CD4-positive, alpha-beta T cell (primary cell): ENCODE data around the gene NOS1AP. TPM values are rescaled to one million over a fixed set of nuclear protein-coding genes. Genes with fewer than 3 reads are reported as not detected.

Source experiments
- ATAC-seq: fragments of 200-7000 bp; cut with Tn5 transposase; one replicate; pipeline ENCODE4 v1.10.0; 2022; ENCODE audit warnings: mild to moderate bottlenecking; ENCODE audit not compliant: poor library complexity
- CTCF ChIA-PET: fragments of 350-600 bp; sonication (Branson Sonifier 250); formaldehyde crosslinking; loops from one replicate; lab custom pipeline; 2021; ENCODE audit warnings: antibody characterized with exemption, inconsistent platforms; lab: Charles Lee
- POLR2A ChIA-PET: fragments of 350-600 bp; sonication (Branson Sonifier 250); formaldehyde crosslinking; loops from one replicate; lab custom pipeline; 2021; ENCODE audit warnings: antibody characterized with exemption, inconsistent platforms; lab: Charles Lee
- DNase-seq, 14 experiments: peaks; one replicate each; pipeline ENCODE4 v3.0.0-alpha.2; 2013 to 2020; ENCODE audit warnings: mixed read lengths in 2 of 14
- H3K27ac ChIP-seq, 2 donors: one replicate each; pipeline versions ENCODE4 v1.5.1 to v1.7.0; 2013; ENCODE audit warnings: low read length in 2 of 2, low read depth in 1 of 2, mild to moderate bottlenecking in 1 of 2
- H3K27me3 ChIP-seq, 2 experiments: 1 replicate in 1 of 2; 2 replicates in 1 of 2; pipeline versions ENCODE4 v1.6.1 to v1.7.0; 2013; ENCODE audit warnings: low read length in 2 of 2, control low read depth in 1 of 2, mild to moderate bottlenecking in 1 of 2, moderate library complexity in 1 of 2; ENCODE audit not compliant: insufficient read depth in 2 of 2, control insufficient read depth in 1 of 2
- H3K36me3 ChIP-seq: one replicate; pipeline ENCODE4 v1.6.1; 2013; ENCODE audit warnings: low read length, control low read depth; ENCODE audit not compliant: insufficient read depth
- H3K4me1 ChIP-seq: one replicate; pipeline ENCODE4 v1.6.1; 2013; ENCODE audit warnings: low read length, control low read depth; ENCODE audit not compliant: insufficient read depth
- H3K4me3 ChIP-seq: one replicate; pipeline ENCODE4 v1.5.1; 2013; ENCODE audit warnings: mild to moderate bottlenecking, low read length, moderate library complexity
- H3K9me3 ChIP-seq, 2 experiments: 1 replicate in 1 of 2; 2 replicates in 1 of 2; pipeline versions ENCODE4 v1.6.1 to v1.7.0; 2013; ENCODE audit warnings: low read length in 2 of 2, mild to moderate bottlenecking in 2 of 2, control low read depth in 1 of 2, moderate library complexity in 1 of 2; ENCODE audit not compliant: control insufficient read depth in 1 of 2, insufficient read depth in 1 of 2
- H3K27ac Mint-ChIP-seq: one replicate; pipeline ENCODE4 v1.8.0; 2020; ENCODE audit warnings: mixed read lengths
- H3K27me3 Mint-ChIP-seq: one replicate; pipeline ENCODE4 v1.8.0; 2021; ENCODE audit warnings: mixed read lengths
- H3K36me3 Mint-ChIP-seq: one replicate; pipeline ENCODE4 v1.8.0; 2021; ENCODE audit warnings: low read depth, mixed read lengths
- H3K4me1 Mint-ChIP-seq: one replicate; pipeline ENCODE4 v1.8.0; 2021; ENCODE audit warnings: low read depth, mixed read lengths
- H3K4me3 Mint-ChIP-seq: one replicate; pipeline ENCODE4 v1.8.0; 2020; ENCODE audit warnings: mild to moderate bottlenecking, mixed read lengths
- H3K9me3 Mint-ChIP-seq: one replicate; pipeline ENCODE4 v1.8.0; 2020; ENCODE audit warnings: mixed read lengths
- CTCF ChIP-seq: fragments of 200-600 bp; IDR thresholded peaks from one replicate; pipeline ENCODE4 v1.8.0; 2022; ENCODE audit warnings: antibody characterized with exemption, mild to moderate bottlenecking
- intact Hi-C, 2 experiments: fragments of 100-400 bp; cut with DNase I in 1 of 2; cut with micrococcal nuclease in 1 of 2; formaldehyde crosslinking; loops; one replicate each; pipeline versions ENCODE4 v1.15.1 to v1.9.0; 2023 to 2025; cut with DNase I, micrococcal nuclease
- total RNA-seq, 174 experiments: library from RNA in 2 of 174; stranded (reverse) in 2 of 174; gene quantifications; one replicate each; pipeline ENCODE4 v1.2.3 and lab custom pipeline; 2021 to 2026

NOS1AP gene
- total RNA-seq, 2 experiments from 2014 or later = not detected

GRCh38 chr1:162035241-162035640 is 34.2 kb upstream of the NOS1AP start:
- Mint-ChIP-seq H3K27me3 (peaks cover 19% of the 10 kb centered on the region), H3K9me3 (no peaks in the 10 kb centered on the region), H3K4me1 (no peaks in the 10 kb centered on the region), H3K4me3 (no peak overlapping the region), H3K27ac (no peak overlapping the region), H3K36me3 (no peaks in the 10 kb centered on the region)
- H3K27me3 ChIP-seq = peaks cover 2 to 4% of the 10 kb centered on the region in 2 experiments
- H3K9me3 ChIP-seq = no peaks in the 10 kb centered on the region
- H3K4me1 ChIP-seq = peaks cover 5% of the 10 kb centered on the region
- DNase-seq = no peak
- intact Hi-C loops = loop anchor here in 1 of 2 experiments (10.0 kb wide), 1 partner anchor 550 kb away; no protein-coding TSS in a partner anchor
- H3K36me3 ChIP-seq = no peaks in the 10 kb centered on the region
- ChIA-PET CTCF (interaction anchor here (4.0 kb wide), 1 partner anchor 242 kb away, joined by 47 read pairs; no protein-coding TSS in a partner anchor), POLR2A (no interaction called here)
- ATAC-seq = no peak
- H3K27ac ChIP-seq = no peak overlapping the region
- no peak overlapping the region for H3K4me3 ChIP-seq
- TF ChIP-seq CTCF = no peak

GRCh38 chr1:162036163-162036562 is 33.3 kb upstream of the NOS1AP start:
- DNase-seq = no peak
- Mint-ChIP-seq H3K36me3 (no peaks in the 10 kb centered on the region), H3K27me3 (peaks cover 19% of the 10 kb centered on the region), H3K9me3 (no peaks in the 10 kb centered on the region), H3K4me1 (no peaks in the 10 kb centered on the region), H3K4me3 (no peak overlapping the region), H3K27ac (no peak overlapping the region)
- Histone ChIP-seq H3K4me1 (peaks cover 5% of the 10 kb centered on the region), H3K36me3 (no peaks in the 10 kb centered on the region), H3K9me3 (no peaks in the 10 kb centered on the region), H3K27ac (no peak overlapping the region), H3K4me3 (no peak overlapping the region), H3K27me3 (peaks cover 4 to 5% of the 10 kb centered on the region in 2 experiments)
- intact Hi-C loops = loop anchor here in 1 of 2 experiments (10.0 kb wide), 1 partner anchor 551 kb away; no protein-coding TSS in a partner anchor
- POLR2A ChIA-PET = interaction anchor here (1.3 kb wide), 2 partner anchors 244 to 287 kb away, joined by 5 to 16 read pairs; partner anchors contain the start of gene DUSP12
- CTCF ChIA-PET = interaction anchor here (0.6 to 4.0 kb wide), 4 partner anchors 17 to 812 kb away, joined by 3 to 47 read pairs (median 4); partner anchors contain the start of gene DUSP12
- TF ChIP-seq CTCF = no peak
- no peak for ATAC-seq

- TF ChIP-seq CTCF = no peak
- Mint-ChIP-seq H3K27ac (no peak overlapping the region), H3K4me1 (no peaks in the 10 kb centered on the region), H3K9me3 (no peaks in the 10 kb centered on the region), H3K4me3 (no peak overlapping the region), H3K27me3 (peaks cover 5% of the 10 kb centered on the region), H3K36me3 (no peaks in the 10 kb centered on the region)
- ATAC-seq = no peak
- H3K27ac ChIP-seq = no peak overlapping the region
- intact Hi-C loops = loop anchor here in 1 of 2 experiments (10.0 kb wide), 1 partner anchor 554 kb away; no protein-coding TSS in a partner anchor
- H3K4me3 ChIP-seq = no peak overlapping the region
- H3K9me3 ChIP-seq = peaks cover 0 to 7% of the 10 kb centered on the region in 2 experiments
- H3K4me1 ChIP-seq = peaks cover 5% of the 10 kb centered on the region
- ChIA-PET CTCF (interaction anchor here (1.3 kb wide), 1 partner anchor 246 kb away, joined by 3 read pairs; no protein-coding TSS in a partner anchor), POLR2A (no interaction called here)
- H3K36me3 ChIP-seq = no peaks in the 10 kb centered on the region
- no peak for DNase-seq
- H3K27me3 ChIP-seq = peaks cover 4 to 11% of the 10 kb centered on the region in 2 experiments
Observed at GRCh38 chr1:162038624-162039023, 30.9 kb upstream of the NOS1AP start.
